ENCODE results near the gene EVX1.

The EVX1 gene

GRCh38 chr7:27248911-27249723 is 6.5 kb downstream of the EVX1 start:
- Mint-ChIP-seq H3K36me3 (no peaks in the 10 kb centered on the region), H3K4me1 (ENCODE audit: low read depth) (peaks cover 38% of the 10 kb centered on the region), H3K4me3 (no peak overlapping the region), H3K27me3 (peaks cover 65% of the 10 kb centered on the region), H3K27ac (no peak overlapping the region), H3K9me3 (ENCODE audit: low read depth) (no peaks in the 10 kb centered on the region)

DNA sequence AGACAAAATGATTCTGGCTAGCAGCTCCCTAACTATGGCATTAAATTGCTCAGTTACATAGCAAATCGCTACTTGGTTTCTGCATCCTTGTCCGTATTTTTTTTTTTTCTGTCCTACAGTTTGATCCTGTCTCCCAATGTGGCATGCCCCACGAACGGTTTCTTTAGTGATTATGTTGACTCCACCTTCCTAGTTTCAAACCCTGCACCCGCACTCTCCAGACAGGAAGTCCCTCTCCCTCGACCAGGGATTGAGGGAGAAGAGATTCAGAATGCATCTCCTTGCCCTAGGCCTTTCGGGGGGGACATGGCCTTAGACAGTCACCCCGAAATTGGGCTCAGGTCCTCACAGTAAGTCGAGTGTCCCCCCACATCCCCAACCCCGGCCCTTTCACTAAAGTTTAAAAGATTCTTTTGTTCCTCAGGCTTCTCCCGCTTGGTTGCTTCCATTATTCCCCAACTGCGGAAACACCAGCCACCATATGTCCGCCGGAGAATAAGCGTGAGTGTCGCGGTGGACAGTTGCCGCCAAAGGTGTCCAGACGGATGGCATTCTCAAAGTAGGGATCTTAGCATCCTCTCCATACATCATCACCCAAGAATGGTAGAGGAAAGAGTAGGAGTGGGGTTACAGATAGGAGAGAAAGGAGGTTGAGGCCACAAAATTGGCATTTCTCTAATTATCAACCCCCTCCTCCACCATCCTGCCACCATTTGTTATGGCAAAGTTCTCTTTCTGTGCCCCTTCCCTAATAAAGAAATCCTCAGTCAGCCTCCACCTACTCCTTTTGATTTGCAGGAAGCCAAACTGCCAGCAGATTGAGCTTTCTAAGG is 7.3 kb downstream of the EVX1 start:
- peaks cover 64% of the 10 kb centered on the region for H3K27me3 Mint-ChIP-seq
- H3K4me3 Mint-ChIP-seq = no peak overlapping the region
- no peaks in the 10 kb centered on the region for H3K9me3 Mint-ChIP-seq (ENCODE audit: low read depth)
- no peaks in the 10 kb centered on the region for H3K36me3 Mint-ChIP-seq
- H3K27ac Mint-ChIP-seq = no peak overlapping the region
- peaks cover 34% of the 10 kb centered on the region for H3K4me1 Mint-ChIP-seq (ENCODE audit: low read depth)

- no peak overlapping the region for H3K27ac Mint-ChIP-seq
- no peaks in the 10 kb centered on the region for H3K36me3 Mint-ChIP-seq
- H3K9me3 Mint-ChIP-seq (ENCODE audit: low read depth) = no peaks in the 10 kb centered on the region
- peaks cover 61% of the 10 kb centered on the region for H3K27me3 Mint-ChIP-seq
- H3K4me3 Mint-ChIP-seq = peak overlapping the region; percentile 52
- peaks cover 29% of the 10 kb centered on the region for H3K4me1 Mint-ChIP-seq (ENCODE audit: low read depth)
Observed at GRCh38 chr7:27250557-27251070, 8.0 kb downstream of the EVX1 start.

GRCh38 chr7:27251136-27251651 is 8.6 kb downstream of the EVX1 start:
- Mint-ChIP-seq H3K4me1 (ENCODE audit: low read depth) (peaks cover 29% of the 10 kb centered on the region), H3K27me3 (peaks cover 61% of the 10 kb centered on the region), H3K27ac (no peak overlapping the region), H3K4me3 (peak overlapping the region; percentile 52), H3K36me3 (no peaks in the 10 kb centered on the region), H3K9me3 (ENCODE audit: low read depth) (no peaks in the 10 kb centered on the region)

- Mint-ChIP-seq H3K4me3 (peak overlapping the region; percentile 44), H3K9me3 (ENCODE audit: low read depth) (no peaks in the 10 kb centered on the region), H3K27ac (peak overlapping the region; percentile 66)
Observed at GRCh38 chr7:27251652-27252590, 9.3 kb downstream of the EVX1 start.

DNA sequence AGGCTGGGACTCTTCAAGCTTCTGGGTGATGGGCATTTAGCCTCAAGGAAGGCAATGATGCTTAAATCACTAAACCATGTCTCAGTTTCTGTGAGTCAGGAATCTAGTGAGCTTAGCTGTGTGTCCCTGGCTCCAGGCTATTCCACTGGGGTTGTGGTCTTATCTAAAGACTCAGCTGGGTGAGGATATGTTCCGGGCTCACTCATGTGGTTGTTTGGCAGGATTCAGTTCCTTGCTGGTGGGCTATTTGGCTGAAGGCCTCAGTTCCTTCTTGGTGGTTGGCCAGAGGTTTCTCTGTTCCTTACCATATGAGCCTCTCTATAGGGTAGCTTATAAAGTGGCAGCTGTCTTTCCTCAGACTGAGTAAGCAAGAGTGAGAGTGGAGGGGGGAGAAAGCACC is 12.0 kb downstream of the EVX1 start:
- H3K4me1 Mint-ChIP-seq (ENCODE audit: low read depth) = peaks cover 20% of the 10 kb centered on the region
- H3K9me3 Mint-ChIP-seq (ENCODE audit: low read depth) = no peaks in the 10 kb centered on the region
- no peak overlapping the region for H3K27ac Mint-ChIP-seq
- peaks cover 45% of the 10 kb centered on the region for H3K27me3 Mint-ChIP-seq
- no peaks in the 10 kb centered on the region for H3K36me3 Mint-ChIP-seq
- H3K4me3 Mint-ChIP-seq = no peak overlapping the region

More at GRCh38 chr7:27251652-27252590, 9.3 kb downstream of the EVX1 start:
- Mint-ChIP-seq H3K27me3 (peaks cover 61% of the 10 kb centered on the region), H3K4me1 (ENCODE audit: low read depth) (peaks cover 27% of the 10 kb centered on the region), H3K36me3 (no peaks in the 10 kb centered on the region)

- no peak overlapping the region for H3K4me3 Mint-ChIP-seq
- no peaks in the 10 kb centered on the region for H3K9me3 Mint-ChIP-seq (ENCODE audit: low read depth)
- H3K27me3 Mint-ChIP-seq = peaks cover 16% of the 10 kb centered on the region
- no peak overlapping the region for H3K27ac Mint-ChIP-seq
- H3K36me3 Mint-ChIP-seq = no peaks in the 10 kb centered on the region
- H3K4me1 Mint-ChIP-seq (ENCODE audit: low read depth) = no peaks in the 10 kb centered on the region
Observed at GRCh38 chr7:27260211-27260610, 17.6 kb downstream of the EVX1 start.

GRCh38 chr7:27262121-27262520 is 19.5 kb downstream of the EVX1 start:
- Mint-ChIP-seq H3K27ac (no peak overlapping the region), H3K9me3 (ENCODE audit: low read depth) (no peaks in the 10 kb centered on the region), H3K4me1 (ENCODE audit: low read depth) (no peaks in the 10 kb centered on the region), H3K27me3 (peaks cover 16% of the 10 kb centered on the region), H3K4me3 (no peak overlapping the region), H3K36me3 (no peaks in the 10 kb centered on the region)

DNA sequence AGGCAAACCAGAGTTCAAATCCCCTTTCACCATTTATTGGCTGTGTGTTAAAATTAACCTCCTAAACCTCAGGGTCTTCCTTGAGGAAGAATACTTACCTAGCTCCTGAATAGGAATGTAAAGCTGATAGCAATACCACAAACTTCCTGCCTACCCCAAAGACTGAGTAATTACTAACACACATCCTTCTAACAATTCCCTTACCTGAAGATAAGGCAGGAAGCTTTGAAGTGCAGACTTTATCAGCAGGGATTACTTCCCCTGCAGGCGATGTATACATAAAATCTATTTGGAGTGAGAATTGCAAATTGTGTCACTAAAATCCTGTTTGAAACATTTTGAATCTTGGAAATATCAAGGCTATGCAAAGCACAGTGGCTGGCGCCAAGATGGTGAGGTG is 21.2 kb downstream of the EVX1 start:
- no peaks in the 10 kb centered on the region for H3K9me3 Mint-ChIP-seq (ENCODE audit: low read depth)
- H3K27me3 Mint-ChIP-seq = peaks cover 14% of the 10 kb centered on the region
- no peak overlapping the region for H3K4me3 Mint-ChIP-seq
- no peaks in the 10 kb centered on the region for H3K4me1 Mint-ChIP-seq (ENCODE audit: low read depth)
- H3K27ac Mint-ChIP-seq = no peak overlapping the region
- no peaks in the 10 kb centered on the region for H3K36me3 Mint-ChIP-seq

DNA sequence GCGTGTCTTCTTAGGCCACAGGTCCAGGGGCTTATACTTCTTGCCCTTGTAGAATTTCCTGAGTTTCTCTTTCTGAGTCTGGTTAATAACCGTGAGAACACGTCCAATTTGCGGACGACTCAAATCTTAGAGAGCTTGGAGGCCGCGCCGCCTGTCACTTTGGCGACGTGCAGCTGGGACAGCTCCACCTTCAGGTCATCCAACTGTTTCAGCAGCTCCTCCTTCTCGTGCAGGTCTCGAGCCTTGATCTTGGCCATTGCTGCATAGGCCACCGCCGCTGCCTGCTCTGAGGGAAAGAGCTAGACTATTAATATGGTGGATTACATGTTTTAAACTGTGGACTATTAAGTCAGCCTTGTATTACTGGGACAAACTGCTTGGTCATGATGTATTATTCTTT is 26.9 kb downstream of the EVX1 start:
- H3K4me3 Mint-ChIP-seq = no peak overlapping the region
- peaks cover 7% of the 10 kb centered on the region for H3K36me3 Mint-ChIP-seq
- peaks cover 10% of the 10 kb centered on the region for H3K27me3 Mint-ChIP-seq
- no peaks in the 10 kb centered on the region for H3K4me1 Mint-ChIP-seq (ENCODE audit: low read depth)
- peaks cover 8% of the 10 kb centered on the region for H3K9me3 Mint-ChIP-seq (ENCODE audit: low read depth)
- no peak overlapping the region for H3K27ac Mint-ChIP-seq

GRCh38 chr7:27271384-27271783 is 28.8 kb downstream of the EVX1 start:
- Mint-ChIP-seq H3K4me1 (ENCODE audit: low read depth) (no peaks in the 10 kb centered on the region), H3K27me3 (peaks cover 14% of the 10 kb centered on the region), H3K4me3 (no peak overlapping the region), H3K27ac (no peak overlapping the region), H3K36me3 (peaks cover 7% of the 10 kb centered on the region), H3K9me3 (ENCODE audit: low read depth) (peaks cover 8% of the 10 kb centered on the region)

DNA sequence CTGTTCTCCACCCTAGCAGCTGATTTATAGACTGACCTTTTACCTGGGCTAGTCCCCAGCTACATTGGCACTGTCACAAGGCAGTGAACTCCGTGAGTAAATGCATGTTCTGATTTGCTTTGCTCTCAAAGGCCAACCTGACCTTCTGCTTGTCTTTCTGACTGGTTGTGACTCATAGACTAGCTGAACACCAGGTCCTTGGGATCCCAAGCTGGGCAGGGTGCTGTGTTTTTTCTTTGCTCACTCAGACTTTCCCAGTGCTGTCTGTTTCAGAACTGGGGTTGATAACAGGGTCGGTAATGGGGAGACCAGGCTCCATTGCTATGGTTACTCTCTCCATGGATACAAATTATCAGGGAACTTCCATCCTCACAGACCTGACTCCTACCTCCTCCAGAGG is 35.0 kb downstream of the EVX1 start:
- Mint-ChIP-seq H3K9me3 (ENCODE audit: low read depth) (peaks cover 4% of the 10 kb centered on the region), H3K27me3 (peaks cover 10% of the 10 kb centered on the region), H3K4me1 (ENCODE audit: low read depth) (no peaks in the 10 kb centered on the region), H3K27ac (no peak overlapping the region), H3K4me3 (no peak overlapping the region), H3K36me3 (peaks cover 3% of the 10 kb centered on the region)

GRCh38 chr7:27283558-27283957 is 41.0 kb downstream of the EVX1 start:
- H3K27me3 Mint-ChIP-seq = peaks cover 18% of the 10 kb centered on the region

GRCh38 chr7:27295236-27295635 is 52.6 kb downstream of the EVX1 start:
- no peak overlapping the region for H3K4me3 Mint-ChIP-seq
- no peaks in the 10 kb centered on the region for H3K36me3 Mint-ChIP-seq
- no peak overlapping the region for H3K27ac Mint-ChIP-seq
- H3K27me3 Mint-ChIP-seq = peaks cover 32% of the 10 kb centered on the region
- no peaks in the 10 kb centered on the region for H3K4me1 Mint-ChIP-seq (ENCODE audit: low read depth)
- H3K9me3 Mint-ChIP-seq (ENCODE audit: low read depth) = peaks cover 3% of the 10 kb centered on the region

More at GRCh38 chr7:27283558-27283957, 41.0 kb downstream of the EVX1 start:
- no peak overlapping the region for H3K4me3 Mint-ChIP-seq
- no peak overlapping the region for H3K27ac Mint-ChIP-seq
- no peaks in the 10 kb centered on the region for H3K36me3 Mint-ChIP-seq
- H3K4me1 Mint-ChIP-seq (ENCODE audit: low read depth) = no peaks in the 10 kb centered on the region
- no peaks in the 10 kb centered on the region for H3K9me3 Mint-ChIP-seq (ENCODE audit: low read depth)
